HG02678 (cell line): ENCODE data around the gene DGLUCY.
A peak's percentile ranks its signal among the peaks of the same experiment; 100 is the strongest.
"Not testable (repeated sequence)": the region's sequence is repeated elsewhere in the genome, so short reads cannot be mapped to it uniquely, and the experiment has no call there.

Source experiments
- ATAC-seq: cut with Tn5 transposase; IDR thresholded peaks from one replicate; pipeline ENCODE4 v1.9.1; 2021; ENCODE audit warnings: mild to moderate bottlenecking, moderate library complexity; ENCODE audit not compliant: unreplicated experiment

DGLUCY gene

GRCh38 chr14:91113829-91114078 is at the start of gene DGLUCY:
TSS of gene DGLUCY (plus strand) at chr14:91114073. CDS start at chr14:91160295, 46,222 bp downstream.
- ATAC-seq: peak; percentile 77

DNA sequence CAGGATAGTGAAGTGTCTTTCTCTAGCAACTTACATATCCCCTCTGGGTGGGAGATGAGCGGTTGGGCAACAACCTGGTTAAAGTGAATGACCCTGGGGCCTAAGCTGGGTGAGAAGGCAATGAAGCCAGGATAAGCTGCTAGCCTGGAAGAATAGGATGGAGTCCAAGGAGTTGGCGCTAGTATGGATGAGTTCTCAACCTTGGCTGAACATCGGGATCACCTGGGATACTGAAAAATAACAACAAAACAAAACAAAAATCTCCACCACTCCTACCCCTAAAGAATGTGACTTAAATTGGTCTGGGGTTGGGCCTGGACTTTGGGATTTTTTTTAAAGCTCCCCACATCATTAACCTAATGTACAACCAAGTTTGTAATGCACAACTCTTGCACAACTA is 48.6 kb upstream of the DGLUCY start:
- no peak for ATAC-seq

- no peak for ATAC-seq
Observed at GRCh38 chr14:91067186-91067585, 46.7 kb upstream of the DGLUCY start.

DNA sequence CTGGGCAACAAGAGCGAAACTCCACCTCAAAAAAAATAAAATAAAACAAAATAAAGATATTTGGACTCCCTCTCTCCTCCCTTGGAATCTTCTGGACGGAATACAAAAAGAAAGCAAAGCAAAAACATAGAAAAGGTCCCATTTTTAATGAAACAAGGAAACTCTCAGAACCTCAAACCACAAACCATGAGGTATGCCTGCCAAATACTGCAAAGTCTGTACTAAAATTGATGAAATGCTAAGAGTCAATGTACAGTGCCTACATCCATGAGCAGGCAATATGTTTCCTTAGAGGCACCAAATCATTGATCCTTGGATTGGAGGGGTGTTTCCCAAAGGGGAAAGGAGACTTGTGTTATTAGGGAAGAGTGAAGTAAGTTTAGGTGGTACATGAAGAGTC is 45.2 kb upstream of the DGLUCY start:
- ATAC-seq: no peak

GRCh38 chr14:91070572-91070971 is 43.3 kb upstream of the DGLUCY start:
- no peak for ATAC-seq

- no peak for ATAC-seq
Observed at GRCh38 chr14:91075553-91075952, 38.3 kb upstream of the DGLUCY start.

DNA sequence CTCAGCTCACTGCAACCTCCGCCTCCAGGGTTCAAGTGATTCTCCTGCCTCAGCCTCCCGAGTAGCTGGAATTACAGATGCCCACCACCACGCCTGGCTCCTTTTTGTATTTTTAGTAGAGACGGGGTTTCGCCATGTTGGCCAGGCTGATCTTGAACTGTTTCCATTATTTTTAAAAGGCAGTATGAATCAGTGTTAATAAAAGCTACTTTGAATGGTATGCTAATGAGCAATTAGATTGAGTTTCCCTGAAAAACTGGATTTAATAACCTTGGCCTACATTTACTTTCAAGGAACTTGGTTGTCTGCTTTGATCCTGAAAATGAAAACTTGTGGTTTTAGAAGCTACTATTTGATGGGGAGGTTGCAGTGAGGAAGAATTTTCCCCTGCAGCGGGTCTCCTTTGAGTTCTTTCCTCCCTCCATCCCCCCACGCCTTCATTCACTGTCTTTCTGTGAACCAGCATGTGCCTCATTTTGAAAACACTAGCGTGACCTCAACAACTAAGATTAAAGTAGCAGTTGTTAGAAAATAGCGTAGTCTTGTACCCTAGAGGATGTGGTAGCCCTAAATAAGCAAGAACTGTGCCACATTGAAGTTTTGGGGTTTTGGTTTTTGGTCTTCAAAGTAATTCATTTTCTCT is 35.7 kb upstream of the DGLUCY start:
- ATAC-seq: peak; percentile 84

DNA sequence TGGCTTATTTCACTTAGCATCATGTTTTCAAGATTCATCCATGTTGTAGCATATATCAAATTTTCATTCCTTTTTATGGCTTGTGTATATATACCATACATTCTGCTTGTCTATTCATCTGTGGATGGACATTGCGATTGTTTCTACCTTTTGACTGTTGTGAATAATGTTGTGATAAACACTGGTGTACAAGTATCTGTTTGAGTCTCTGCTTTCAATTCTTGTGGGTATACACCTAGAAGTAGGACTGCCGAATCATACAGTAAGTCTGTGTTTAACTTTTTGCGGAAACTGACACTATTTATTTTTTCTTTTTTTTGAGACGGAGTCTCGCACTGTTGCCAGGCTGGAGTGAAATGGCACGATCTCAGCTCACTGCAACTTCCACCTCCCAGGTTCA is 33.8 kb upstream of the DGLUCY start:
- no peak for ATAC-seq

DNA sequence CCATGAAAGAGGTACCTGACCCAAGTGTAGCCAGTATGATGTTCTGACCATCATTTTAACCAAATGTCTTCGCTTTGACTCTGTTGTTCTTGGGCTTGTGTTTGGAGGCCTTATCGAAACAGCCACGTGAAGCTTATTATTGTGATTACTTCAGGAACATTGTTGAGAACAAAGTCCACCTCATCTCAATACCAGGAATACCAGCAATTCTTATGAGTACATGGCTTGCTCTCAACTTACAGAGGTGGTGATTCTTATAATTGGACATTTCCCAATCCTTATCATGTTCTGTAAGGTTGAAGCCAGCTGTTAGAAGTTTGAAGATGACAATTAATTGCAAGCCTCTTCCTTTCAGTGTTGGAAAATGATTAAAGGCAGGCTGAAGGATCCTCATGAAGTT is 31.6 kb upstream of the DGLUCY start:
- no peak for ATAC-seq

DNA sequence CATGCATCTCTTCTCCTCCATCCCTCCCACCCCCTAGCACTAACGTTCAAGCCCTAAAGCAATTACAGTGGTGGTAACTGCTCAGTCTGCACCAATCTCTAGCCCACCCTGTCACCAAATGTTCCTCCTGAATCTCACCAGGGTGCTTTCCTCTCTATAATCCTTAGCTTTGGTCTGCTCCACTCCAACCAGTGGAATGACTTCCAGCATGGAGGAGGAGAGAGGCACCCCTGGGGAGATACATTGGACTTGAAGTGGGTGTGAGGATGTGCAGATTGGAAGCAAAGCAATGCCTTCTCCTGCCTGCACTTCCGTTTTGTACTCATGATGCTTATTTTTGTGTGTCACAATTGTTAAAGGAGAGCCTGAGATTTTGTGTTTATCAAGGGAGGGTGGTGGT is 29.4 kb upstream of the DGLUCY start:
- ATAC-seq: no peak

- not testable (repeated sequence) for ATAC-seq
Observed at GRCh38 chr14:91087470-91087869, 26.4 kb upstream of the DGLUCY start.

- no peak for ATAC-seq
Observed at GRCh38 chr14:91088585-91089235, 25.2 kb upstream of the DGLUCY start.

DNA sequence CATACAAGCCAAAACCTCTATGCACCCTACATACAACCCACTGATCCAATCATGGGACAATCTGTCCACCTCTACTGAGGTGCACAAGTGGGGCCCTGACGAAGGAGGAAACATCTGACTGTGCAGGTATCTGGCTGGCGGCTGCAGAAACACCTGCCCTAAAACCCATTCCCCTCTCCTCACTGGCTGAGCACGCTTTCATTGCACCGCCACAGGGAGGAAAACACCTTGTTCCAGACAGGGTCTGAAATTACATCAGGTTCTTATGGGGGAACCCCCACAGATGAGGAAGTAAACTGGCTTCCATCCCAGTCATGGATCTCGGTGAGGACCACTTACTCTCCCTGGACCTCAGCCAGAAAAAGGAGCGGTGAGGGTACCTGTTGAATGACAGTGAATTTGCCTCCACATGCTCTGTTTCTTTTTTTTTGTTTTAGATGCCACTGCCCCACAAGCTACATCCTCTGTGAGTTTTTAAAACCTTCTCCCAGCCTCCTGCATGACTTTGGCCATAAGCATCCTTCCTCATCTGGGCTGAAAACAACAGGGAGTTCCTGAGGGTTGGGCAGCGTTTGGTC is 23.8 kb upstream of the DGLUCY start:
- no peak for ATAC-seq

- ATAC-seq: no peak
Observed at GRCh38 chr14:91090743-91091142, 23.1 kb upstream of the DGLUCY start.

DNA sequence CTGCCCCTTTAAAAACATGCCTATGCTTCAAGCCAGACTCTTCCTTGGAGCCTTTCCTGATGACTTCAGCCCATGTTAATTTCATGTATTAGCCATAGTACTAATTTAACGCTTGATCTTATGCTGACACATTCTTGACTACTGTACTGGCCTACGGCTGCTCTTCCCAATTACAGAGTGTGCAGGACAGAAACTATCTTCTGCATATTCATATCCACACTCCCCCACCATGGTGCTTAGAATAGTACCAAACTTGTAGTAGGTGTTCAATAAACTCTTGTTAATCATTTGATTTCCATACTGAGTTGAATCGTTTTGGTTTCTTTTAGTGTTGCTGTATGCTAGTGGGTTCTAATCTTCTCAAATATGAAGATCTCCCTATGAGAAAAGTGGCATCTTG is 21.8 kb upstream of the DGLUCY start:
- ATAC-seq: no peak

- not testable (repeated sequence) for ATAC-seq
Observed at GRCh38 chr14:91093743-91094472, 20.0 kb upstream of the DGLUCY start.

DNA sequence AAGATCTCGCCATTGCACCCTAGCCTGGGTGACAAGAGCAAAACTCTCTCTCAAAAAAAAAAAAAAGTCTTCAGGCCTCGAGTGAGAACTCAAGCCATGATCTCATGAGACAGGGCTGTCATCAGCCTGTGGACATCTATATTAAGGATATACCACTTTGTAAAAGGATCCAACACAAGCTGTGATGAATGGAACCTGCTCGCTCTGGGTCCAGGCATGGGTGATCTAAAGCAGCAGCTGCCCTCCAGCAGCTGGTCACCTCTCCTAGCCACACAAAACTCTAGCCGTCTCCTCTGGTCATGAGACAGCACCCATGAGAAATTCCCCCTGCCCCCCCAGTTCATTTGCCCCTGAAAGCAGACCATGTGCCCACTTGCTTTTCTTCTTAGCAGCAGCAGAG is 19.1 kb upstream of the DGLUCY start:
- no peak for ATAC-seq

DNA sequence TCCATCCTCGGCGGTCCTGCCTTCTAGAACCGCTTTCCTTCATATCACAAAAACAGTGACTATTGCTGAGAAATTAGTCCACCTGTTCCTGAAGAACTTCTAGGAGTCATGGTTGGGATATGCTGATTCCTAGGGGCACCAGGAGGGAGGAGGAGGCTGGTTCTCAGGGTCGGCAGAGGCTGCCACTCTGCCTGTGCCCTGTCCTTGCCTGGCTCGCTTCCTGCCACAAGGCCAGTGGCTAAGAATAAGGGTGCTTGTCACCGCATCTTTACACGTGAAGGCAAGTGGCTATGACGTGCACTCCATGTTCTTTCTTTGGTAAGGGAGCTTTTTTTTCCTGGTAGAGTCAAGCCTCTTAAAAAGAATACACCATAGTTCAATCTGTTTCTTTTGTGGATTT is 18.7 kb upstream of the DGLUCY start:
- ATAC-seq: no peak

GRCh38 chr14:91097657-91098056 is 16.2 kb upstream of the DGLUCY start:
- not testable (repeated sequence) for ATAC-seq

DNA sequence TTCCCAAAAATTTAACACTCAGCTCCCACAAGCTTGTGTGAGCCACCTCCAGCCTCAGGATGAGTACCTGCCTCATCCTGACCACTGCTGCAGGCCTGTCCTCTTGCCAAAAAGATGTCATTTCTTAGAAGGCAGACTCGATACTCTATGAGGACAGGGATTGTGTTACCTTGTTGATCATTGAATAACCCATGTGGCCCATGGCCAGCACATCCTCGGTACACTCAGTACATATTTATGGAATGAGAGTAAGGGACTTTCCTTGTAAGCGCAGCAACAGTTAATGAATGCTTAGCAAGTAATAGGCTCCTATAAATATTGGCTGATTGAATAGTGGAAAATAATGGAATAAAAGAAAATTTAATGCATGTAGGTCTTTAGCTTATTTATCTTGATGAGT is 15.3 kb upstream of the DGLUCY start:
- ATAC-seq: no peak

- no peak for ATAC-seq
Observed at GRCh38 chr14:91100102-91100501, 13.8 kb upstream of the DGLUCY start.

DNA sequence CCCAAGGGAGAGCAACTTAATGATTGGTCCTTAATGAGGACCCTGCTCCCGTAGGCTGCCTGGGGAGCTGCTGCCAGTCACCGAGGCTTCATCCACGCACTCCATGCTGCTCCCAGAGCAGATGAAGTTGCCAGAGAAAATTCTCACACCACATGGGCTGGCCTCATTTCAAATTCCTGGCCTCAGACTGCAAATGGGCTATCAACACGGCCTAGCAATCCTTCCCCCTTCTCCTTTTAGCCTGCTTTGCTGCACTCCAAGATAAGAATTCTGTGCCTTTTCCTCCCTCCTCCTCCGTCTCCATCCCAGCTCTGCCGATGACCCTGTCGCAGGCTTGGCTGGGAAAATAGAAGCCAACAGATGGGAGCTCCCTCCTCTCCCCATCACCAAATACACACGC is 10.8 kb upstream of the DGLUCY start:
- no peak for ATAC-seq
